Endodermal cell (in vitro differentiated cells): ENCODE data around the gene TBCK. TPM values are rescaled to one million over a fixed set of nuclear protein-coding genes. Genes with fewer than 3 reads are reported as not detected.

Experiments used
- DNase-seq: peaks from one replicate; pipeline ENCODE4 v3.0.0-alpha.2; 2017
- H3K27ac ChIP-seq: 2 replicates; pipeline ENCODE4 v1.5.1; 2013; ENCODE audit warnings: mild to moderate bottlenecking, low read depth, low read length, moderate library complexity
- H3K27me3 ChIP-seq: 2 replicates; pipeline ENCODE4 v1.6.1; 2013; ENCODE audit warnings: mild to moderate bottlenecking, low read length, moderate library complexity; ENCODE audit not compliant: insufficient read depth, control insufficient read depth, poor library complexity, severe bottlenecking
- H3K36me3 ChIP-seq: 2 replicates; pipeline ENCODE4 v1.7.0; 2013; ENCODE audit warnings: mild to moderate bottlenecking, low read length, moderate library complexity; ENCODE audit not compliant: control insufficient read depth, insufficient read depth
- H3K4me1 ChIP-seq: one replicate; pipeline ENCODE4 v1.7.0; 2013; ENCODE audit warnings: low read length; ENCODE audit not compliant: control insufficient read depth, insufficient read depth
- H3K4me3 ChIP-seq: 2 replicates; pipeline ENCODE4 v1.5.1; 2013; ENCODE audit warnings: mild to moderate bottlenecking, low read length, moderate library complexity
- H3K9ac ChIP-seq: 2 replicates; pipeline ENCODE4 v1.6.1; 2013; ENCODE audit warnings: mild to moderate bottlenecking, low read length, moderate library complexity; ENCODE audit not compliant: poor library complexity, severe bottlenecking; ENCODE audit errors: extremely low read depth
- H3K9me3 ChIP-seq: 2 replicates; pipeline ENCODE4 v1.6.1; 2013; ENCODE audit warnings: mild to moderate bottlenecking, low read length, moderate library complexity; ENCODE audit not compliant: control insufficient read depth
- H3K27ac Mint-ChIP-seq: 2 replicates; pipeline ENCODE4 v1.8.0; 2020; ENCODE audit warnings: mixed read lengths
- H3K27me3 Mint-ChIP-seq: 2 replicates; pipeline ENCODE4 v1.8.0; 2021; ENCODE audit warnings: mild to moderate bottlenecking, mixed read lengths; ENCODE audit not compliant: insufficient read depth
- H3K36me3 Mint-ChIP-seq: 2 replicates; pipeline ENCODE4 v1.8.0; 2020; ENCODE audit warnings: low read depth, mixed read lengths
- H3K4me1 Mint-ChIP-seq: 2 replicates; pipeline ENCODE4 v1.8.0; 2020; ENCODE audit warnings: mixed read lengths
- H3K4me3 Mint-ChIP-seq: 2 replicates; pipeline ENCODE4 v1.8.0; 2020; ENCODE audit warnings: mild to moderate bottlenecking, moderate library complexity, mixed read lengths
- H3K9me3 Mint-ChIP-seq: 2 replicates; pipeline ENCODE4 v1.8.0; 2020; ENCODE audit warnings: mild to moderate bottlenecking, mixed read lengths
- WGBS, 2 experiments: methylation state at CpG; one replicate each; pipeline versions ENCODE4 v1.1.5 to v1.1.7; 2013; ENCODE audit warnings: missing lambda C conversion rate in 2 of 2, mixed read lengths in 1 of 2; ENCODE audit not compliant: insufficient coverage in 1 of 2, insufficient read length in 1 of 2; 5-methylcytosine and 5-hydroxymethylcytosine counted together
- total RNA-seq, 2 donors: library from RNA; stranded (reverse); fragmentation: NEBNext Ultra II Directional in 1 of 2; extraction: Animal tissue kit (Norgen Biotek cat#: 25700) in 1 of 2; gene quantifications; 2 replicates in 1 of 2; 3 replicates in 1 of 2; pipeline ENCODE4 v1.2.1, GENCODE V29; 2021
- TF ChIP-seq, protein P1 (sequence below): fragments of 200-600 bp; sonication (generic); conservative IDR thresholded peaks from 2 replicates; pipeline ENCODE4 v1.5.0; 2021; ENCODE audit warnings: antibody characterized with exemption, mild to moderate bottlenecking

Gene TBCK
- total RNA-seq, 2 donors from 2014 or later, result 48.3 to 52.9 TPM

DNA sequence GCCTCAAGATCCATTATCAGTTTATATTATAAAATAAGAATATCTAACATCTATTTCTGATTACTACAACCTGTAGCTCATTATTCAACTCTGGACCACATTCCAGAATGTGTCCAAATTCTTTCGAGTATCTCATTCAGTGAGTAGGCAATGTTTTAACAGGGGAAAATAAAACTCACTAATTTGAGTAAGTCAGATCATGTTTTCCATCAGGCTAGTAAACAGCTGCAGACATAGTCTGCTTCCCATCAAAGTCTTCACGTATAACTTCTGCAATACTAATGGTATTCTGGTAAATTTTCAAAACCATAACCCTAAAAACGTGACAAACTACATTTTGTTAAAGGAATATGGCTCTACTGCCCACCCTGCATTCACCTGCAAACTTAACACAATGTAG, 31.8 kb downstream of the TBCK start:
- no peak overlapping the region for H3K4me3 ChIP-seq
- H3K27me3 Mint-ChIP-seq, result no peaks in the 10 kb centered on the region
- DNase-seq, result no peak
- WGBS, 2 experiments, result 91 to 100% methylated on average over 2 to 3 of the region's 3 CpGs
- no peaks in the 10 kb centered on the region for H3K4me1 Mint-ChIP-seq
- peaks cover 18% of the 10 kb centered on the region for H3K36me3 Mint-ChIP-seq
- no peak overlapping the region for H3K9ac ChIP-seq
- TF ChIP-seq, protein P1, sequence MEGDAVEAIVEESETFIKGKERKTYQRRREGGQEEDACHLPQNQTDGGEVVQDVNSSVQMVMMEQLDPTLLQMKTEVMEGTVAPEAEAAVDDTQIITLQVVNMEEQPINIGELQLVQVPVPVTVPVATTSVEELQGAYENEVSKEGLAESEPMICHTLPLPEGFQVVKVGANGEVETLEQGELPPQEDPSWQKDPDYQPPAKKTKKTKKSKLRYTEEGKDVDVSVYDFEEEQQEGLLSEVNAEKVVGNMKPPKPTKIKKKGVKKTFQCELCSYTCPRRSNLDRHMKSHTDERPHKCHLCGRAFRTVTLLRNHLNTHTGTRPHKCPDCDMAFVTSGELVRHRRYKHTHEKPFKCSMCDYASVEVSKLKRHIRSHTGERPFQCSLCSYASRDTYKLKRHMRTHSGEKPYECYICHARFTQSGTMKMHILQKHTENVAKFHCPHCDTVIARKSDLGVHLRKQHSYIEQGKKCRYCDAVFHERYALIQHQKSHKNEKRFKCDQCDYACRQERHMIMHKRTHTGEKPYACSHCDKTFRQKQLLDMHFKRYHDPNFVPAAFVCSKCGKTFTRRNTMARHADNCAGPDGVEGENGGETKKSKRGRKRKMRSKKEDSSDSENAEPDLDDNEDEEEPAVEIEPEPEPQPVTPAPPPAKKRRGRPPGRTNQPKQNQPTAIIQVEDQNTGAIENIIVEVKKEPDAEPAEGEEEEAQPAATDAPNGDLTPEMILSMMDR, result no peak
- no peak overlapping the region for H3K27ac ChIP-seq
- peaks cover 16% of the 10 kb centered on the region for H3K36me3 ChIP-seq
- H3K9me3 Mint-ChIP-seq, result no peaks in the 10 kb centered on the region
- H3K4me1 ChIP-seq, result no peaks in the 10 kb centered on the region
- H3K27ac Mint-ChIP-seq, result no peak overlapping the region
- no peaks in the 10 kb centered on the region for H3K27me3 ChIP-seq
- peaks cover 10% of the 10 kb centered on the region for H3K9me3 ChIP-seq
- no peak overlapping the region for H3K4me3 Mint-ChIP-seq

DNA sequence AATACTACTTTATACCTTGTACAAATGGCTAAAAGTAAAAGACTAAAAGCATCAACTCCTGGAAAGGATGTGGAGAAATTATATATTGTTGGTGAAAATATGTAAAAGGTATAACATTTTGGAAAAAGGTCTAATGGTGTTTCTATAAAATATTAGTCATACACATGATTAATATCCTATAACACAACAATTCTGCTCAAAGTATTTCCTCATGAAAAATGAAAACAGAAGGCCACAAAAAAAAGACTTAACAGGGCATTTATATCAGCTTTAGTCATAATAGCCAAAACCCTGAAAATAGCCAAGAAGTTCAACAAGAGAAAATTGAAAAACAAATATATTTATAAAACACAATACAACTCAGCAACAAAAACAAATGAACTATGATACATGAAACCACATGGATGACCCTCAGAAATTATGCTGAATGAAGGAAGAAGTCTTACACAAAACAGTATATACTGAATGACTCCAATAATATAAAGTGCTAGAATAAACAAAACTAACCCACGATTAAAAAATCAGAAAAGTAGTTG, 38.8 kb downstream of the TBCK start:
- H3K9me3 Mint-ChIP-seq, result no peaks in the 10 kb centered on the region
- Histone ChIP-seq H3K9ac (no peak overlapping the region), H3K9me3 (peaks cover 14% of the 10 kb centered on the region), H3K4me3 (no peak overlapping the region), H3K36me3 (peaks cover 22% of the 10 kb centered on the region), H3K27me3 (no peaks in the 10 kb centered on the region), H3K27ac (no peak overlapping the region), H3K4me1 (no peaks in the 10 kb centered on the region)
- TF ChIP-seq, protein P1, result no peak
- DNase-seq, result no peak
- H3K36me3 Mint-ChIP-seq, result peaks cover 27% of the 10 kb centered on the region
- peaks cover 2% of the 10 kb centered on the region for H3K4me1 Mint-ChIP-seq
- WGBS, 2 experiments, result 92 to 100% methylated on average over 1 of the region's 1 CpG
- H3K27ac Mint-ChIP-seq, result no peak overlapping the region
- no peak overlapping the region for H3K4me3 Mint-ChIP-seq
- no peaks in the 10 kb centered on the region for H3K27me3 Mint-ChIP-seq

DNA sequence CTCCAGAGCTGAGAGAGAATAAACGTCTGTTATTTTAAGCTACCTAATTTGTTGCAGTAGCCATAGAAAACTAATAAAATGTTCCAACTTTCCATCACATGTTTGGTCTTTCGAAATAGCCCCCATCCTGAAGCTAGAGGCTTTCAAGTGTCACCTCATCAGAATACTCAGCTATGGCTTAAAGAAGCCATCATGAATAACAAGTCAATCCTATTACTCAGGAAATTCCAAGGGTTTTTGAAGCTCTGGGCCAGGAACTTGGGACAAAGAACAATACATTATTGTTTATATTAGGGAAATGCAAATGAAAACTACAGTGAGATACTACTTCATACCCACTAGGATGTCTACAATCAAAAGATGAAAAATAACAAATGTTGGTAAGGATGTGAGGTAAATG, 42.2 kb downstream of the TBCK start:
- no peak overlapping the region for H3K4me3 ChIP-seq
- peaks cover 4% of the 10 kb centered on the region for H3K9me3 ChIP-seq
- H3K4me1 Mint-ChIP-seq, result peaks cover 2% of the 10 kb centered on the region
- H3K27ac ChIP-seq, result no peak overlapping the region
- H3K27ac Mint-ChIP-seq, result no peak overlapping the region
- TF ChIP-seq, protein P1, result no peak
- H3K27me3 Mint-ChIP-seq, result no peaks in the 10 kb centered on the region
- 83 to 89% methylated on average over 2 of the region's 2 CpGs for WGBS, 2 experiments
- no peaks in the 10 kb centered on the region for H3K4me1 ChIP-seq
- no peak overlapping the region for H3K9ac ChIP-seq
- peaks cover 18% of the 10 kb centered on the region for H3K36me3 Mint-ChIP-seq
- no peak for DNase-seq
- no peaks in the 10 kb centered on the region for H3K27me3 ChIP-seq
- H3K36me3 ChIP-seq, result peaks cover 11% of the 10 kb centered on the region
- H3K9me3 Mint-ChIP-seq, result no peaks in the 10 kb centered on the region
- no peak overlapping the region for H3K4me3 Mint-ChIP-seq
